ENCODE results near the gene DIS3. TPM values are rescaled to one million over a fixed set of nuclear protein-coding genes. Genes with fewer than 3 reads are reported as not detected.

Gene DIS3
- total RNA-seq, 2 donors from 2014 or later = 40.7 to 50.5 TPM

Other genes with a start within 250 kb of the DIS3 start
- 10 to 100 TPM; 17.4 to 27.0 TPM for gene MZT1, start 54.3 kb downstream of the DIS3 start, total RNA-seq
- gene BORA, start 54.0 kb downstream of the DIS3 start, total RNA-seq = 10 to 100 TPM; 15.2 to 16.6 TPM
- gene PIBF1, start 233 bp upstream of the DIS3 start, total RNA-seq = 10 to 100 TPM; 20.7 to 27.7 TPM